ENCODE data around the gene PDE4B.

- TF ChIP-seq POLR2A (IDR thresholded peaks at IDR 0.05; ENCODE audit: low read length) = no peak
- TF ChIP-seq GATA1 (IDR thresholded peaks at IDR 0.05; ENCODE audit: low read depth, low read length) = no peak
Measured at GRCh38 chr1:66083003-66083402, 290.3 kb downstream of the PDE4B start.

Measured in erythroblast (primary cell).